Fibroblast of skin of abdomen (primary cell): ENCODE results near the gene TIMM10.
"Not testable (repeated sequence)": the region's sequence is repeated elsewhere in the genome, so short reads cannot be mapped to it uniquely, and the experiment has no call there.

ENCODE experiments used
- DNase-seq: peaks from one replicate; pipeline ENCODE4 v3.0.0-alpha.2; 2013

The TIMM10 gene

DNA sequence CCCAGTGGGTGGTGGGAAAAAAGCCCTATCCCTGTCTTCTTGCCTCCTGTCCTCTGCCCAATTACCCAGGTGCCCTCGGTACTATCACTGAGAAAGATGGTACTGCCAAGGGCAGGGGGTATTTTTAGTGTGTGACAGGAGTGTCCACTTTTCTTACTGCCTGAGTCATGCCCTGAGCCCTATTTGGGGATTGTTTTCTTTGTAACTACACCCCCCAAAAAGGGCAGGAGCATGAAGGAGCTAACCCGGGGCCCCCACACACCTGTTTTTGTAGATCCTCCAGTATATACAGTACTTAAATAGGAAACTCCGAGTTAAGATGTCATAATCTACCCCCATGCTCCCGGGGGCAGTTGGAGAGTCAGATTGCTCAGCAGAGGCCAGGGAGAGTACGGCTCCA, 10.6 kb upstream of the TIMM10 start:
- no peak for DNase-seq

DNA sequence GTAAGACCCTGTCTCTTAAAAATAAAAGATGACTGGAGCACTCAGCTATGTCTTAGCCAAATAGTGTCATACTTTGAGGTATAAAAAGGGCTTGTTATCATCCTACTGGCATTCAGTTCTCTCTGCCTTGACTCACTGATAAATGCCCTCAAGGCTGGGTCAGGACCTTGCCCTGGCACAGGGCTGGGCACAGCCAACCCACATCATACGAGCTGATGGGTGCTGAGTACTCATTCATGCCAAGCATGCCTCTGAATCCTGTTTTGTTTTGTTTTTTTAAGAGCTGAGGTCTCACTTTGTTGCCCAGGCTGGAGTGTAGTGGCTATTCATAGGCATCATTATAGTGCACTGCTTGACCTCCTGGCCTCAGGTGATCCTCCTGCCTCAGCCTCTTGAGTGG, 8.8 kb upstream of the TIMM10 start:
- no peak for DNase-seq

GRCh38 chr11:57536947-57537619, 6.5 kb upstream of the TIMM10 start, which contains the start of gene SMTNL1:
Gene SMTNL1 (plus strand): TSS chr11:57537595. CDS start chr11:57542643, 5,048 bp downstream.
- no peak for DNase-seq

- DNase-seq: not testable (repeated sequence)
Observed at GRCh38 chr11:57534449-57534848, 3.9 kb upstream of the TIMM10 start.

- no peak for DNase-seq
Observed at GRCh38 chr11:57530215-57530595, 349 bp downstream of the TIMM10 start.

DNA sequence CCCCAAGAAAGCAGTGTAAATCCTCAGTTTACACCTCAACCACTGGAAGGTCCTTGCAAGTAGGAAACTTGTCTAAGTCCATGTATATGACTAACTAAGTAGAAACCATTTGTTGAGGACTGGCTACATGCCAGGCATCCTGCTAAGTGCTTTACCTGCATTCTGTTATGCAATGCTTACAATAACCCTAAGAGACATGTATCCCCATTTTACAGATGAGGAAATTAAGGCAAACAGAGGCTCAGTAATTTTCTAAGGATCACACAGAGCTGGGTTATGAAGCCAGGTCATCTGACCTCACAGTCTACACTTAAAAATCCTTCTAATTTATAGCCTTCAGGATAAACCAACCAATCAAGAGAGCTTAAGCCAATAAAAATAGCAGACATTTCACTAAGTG, 1.5 kb downstream of the TIMM10 start:
- DNase-seq: no peak

DNA sequence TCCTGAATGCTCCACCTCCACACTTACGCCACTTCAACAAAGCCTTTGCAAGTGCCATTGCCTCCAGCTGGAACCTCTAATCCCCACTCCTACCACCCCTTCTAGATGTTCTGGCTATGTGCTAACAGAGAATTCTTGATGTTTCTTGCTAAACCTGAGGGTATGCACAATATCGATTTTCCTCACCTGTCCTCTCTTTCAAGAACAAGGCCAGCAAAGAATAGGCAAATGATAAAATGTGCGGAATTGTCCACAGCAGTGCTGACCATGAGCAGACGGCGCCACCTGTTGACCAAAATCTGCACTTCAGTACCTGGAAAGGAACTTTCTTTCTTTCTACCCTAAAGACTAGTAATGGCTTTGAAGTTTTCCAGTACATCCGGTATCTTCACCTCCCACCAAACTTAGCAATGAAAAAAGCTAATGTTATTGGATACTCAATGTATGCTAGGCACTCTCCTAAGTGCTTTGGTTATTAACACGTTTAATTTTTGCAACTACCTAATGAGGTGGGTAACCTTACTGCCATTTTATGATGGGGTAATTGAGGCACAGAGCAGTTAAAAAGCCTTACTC, 3.4 kb downstream of the TIMM10 start:
- DNase-seq: peak; percentile 44

GRCh38 chr11:57523419-57523818, 7.1 kb downstream of the TIMM10 start:
- DNase-seq: no peak

GRCh38 chr11:57521116-57521515, 9.4 kb downstream of the TIMM10 start:
- no peak for DNase-seq

- no peak for DNase-seq
Observed at GRCh38 chr11:57516061-57516443, 14.5 kb downstream of the TIMM10 start.

DNA sequence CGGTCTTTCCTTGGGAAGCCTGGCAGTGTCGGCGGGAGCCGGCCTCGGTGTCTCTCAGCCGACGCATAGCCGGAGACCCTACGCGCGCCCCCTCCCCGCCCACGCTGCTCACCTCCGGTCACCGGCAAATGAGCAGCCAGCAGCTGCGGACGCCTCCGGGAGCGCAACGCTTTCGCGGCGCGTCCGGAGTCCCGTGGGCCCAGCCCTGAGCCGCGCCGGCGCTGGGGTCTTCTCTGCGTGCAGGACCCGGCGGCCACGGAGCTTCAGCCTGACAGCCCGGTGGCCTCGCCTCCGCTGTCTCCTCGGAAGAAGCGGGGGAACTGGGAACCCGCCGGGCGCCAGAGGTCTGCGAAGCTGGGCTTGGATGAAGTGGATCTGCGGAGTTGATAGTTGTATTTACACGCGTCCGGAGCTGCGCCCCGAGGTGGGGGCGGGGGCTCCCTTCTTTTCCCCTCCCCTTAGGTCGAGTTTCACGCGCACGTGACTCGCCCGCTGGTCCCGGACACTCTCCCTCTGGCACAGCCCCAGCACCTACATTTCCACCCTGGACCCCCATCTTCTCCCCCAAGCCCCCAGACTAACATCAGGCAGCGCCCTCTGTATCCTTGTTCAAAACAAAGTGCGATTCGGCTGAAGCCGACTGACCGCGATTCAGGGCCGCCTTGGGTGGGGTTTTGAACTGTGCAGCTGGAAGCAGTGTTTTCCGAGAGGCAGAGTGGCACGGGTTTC, 15.1 kb downstream of the TIMM10 start, which contains the start of gene SLC43A1:
Gene SLC43A1 (minus strand): TSS at position 371 of the 729 bp plus-strand sequence. CDS start 1,591 bp downstream, outside the sequence.
- peak; percentile 59 for DNase-seq

DNA sequence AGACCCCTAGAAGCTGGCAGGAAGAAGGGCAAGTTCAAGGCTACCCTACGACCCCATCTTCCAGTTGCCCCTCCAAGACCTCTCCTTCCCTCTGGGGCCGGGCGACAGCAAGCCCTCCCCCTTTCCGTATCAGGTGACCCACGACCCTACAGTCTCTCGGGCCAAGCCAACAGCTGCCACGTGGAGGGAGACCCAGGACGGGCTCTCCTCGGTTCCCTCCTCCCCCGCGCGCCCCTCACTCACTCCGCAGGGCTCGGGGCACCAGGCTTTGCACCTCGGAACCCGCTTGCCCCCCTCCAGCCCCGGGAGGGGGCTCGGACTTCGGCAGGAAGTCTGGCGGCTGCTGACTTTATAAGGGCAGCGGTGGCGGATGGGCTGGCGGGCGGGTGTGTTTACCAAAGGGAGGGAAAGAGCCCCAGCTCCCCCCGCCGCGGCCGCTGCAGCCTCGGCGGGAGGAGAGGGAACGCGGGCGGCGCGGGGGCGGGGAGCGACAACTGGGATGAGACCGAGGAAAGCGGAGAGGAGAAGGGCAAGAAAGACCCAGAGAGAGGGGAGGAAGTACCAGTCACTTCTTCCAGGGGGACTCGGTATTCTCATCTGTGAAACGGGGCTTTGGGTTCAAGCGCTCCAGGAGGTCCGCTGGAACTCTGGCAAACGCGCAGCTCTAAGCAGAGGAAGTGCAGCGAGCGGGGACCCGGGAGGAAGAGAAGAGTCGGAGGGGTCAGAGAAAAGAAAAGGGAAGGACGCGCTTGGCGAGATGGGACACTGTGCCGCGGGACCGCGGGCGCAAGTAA, 15.8 kb downstream of the TIMM10 start:
- DNase-seq: peak; percentile 23

GRCh38 chr11:57513911-57514537, 16.5 kb downstream of the TIMM10 start:
- no peak for DNase-seq

- no peak for DNase-seq
Observed at GRCh38 chr11:57513452-57513795, 17.1 kb downstream of the TIMM10 start.

- no peak for DNase-seq
Observed at GRCh38 chr11:57512646-57513451, 17.7 kb downstream of the TIMM10 start.

DNA sequence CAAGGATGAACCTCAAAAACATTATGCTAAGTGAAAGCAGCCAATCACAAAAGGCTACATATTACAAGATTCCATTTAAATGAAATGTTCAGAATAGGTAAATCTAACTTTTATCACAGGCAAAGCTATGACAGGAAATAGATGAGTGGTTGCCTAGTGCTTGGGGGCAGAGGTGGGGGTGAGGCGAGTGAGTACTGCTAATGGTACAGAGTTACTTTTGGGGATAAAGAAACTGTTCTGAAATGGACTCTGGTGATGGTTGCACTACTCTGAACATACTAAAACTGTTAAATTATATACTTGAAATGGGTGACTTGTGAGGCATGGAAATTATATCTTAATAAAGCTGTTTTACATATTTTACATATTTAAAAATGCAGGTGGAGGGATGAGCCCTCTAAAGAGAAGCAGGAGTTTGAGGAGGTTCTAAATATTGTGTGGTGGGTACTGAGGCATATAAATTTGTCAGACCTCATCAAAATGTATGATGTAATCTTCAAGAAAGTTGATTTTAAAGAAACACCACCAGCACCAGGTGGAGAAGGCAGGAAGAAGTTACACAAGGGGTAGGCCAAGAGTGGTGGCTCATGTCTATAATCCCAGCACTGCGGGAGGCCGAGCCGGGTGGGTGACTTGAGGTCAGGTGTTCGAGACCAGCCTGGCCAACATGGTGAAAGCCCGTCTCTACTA, 18.7 kb downstream of the TIMM10 start:
- DNase-seq: no peak

DNA sequence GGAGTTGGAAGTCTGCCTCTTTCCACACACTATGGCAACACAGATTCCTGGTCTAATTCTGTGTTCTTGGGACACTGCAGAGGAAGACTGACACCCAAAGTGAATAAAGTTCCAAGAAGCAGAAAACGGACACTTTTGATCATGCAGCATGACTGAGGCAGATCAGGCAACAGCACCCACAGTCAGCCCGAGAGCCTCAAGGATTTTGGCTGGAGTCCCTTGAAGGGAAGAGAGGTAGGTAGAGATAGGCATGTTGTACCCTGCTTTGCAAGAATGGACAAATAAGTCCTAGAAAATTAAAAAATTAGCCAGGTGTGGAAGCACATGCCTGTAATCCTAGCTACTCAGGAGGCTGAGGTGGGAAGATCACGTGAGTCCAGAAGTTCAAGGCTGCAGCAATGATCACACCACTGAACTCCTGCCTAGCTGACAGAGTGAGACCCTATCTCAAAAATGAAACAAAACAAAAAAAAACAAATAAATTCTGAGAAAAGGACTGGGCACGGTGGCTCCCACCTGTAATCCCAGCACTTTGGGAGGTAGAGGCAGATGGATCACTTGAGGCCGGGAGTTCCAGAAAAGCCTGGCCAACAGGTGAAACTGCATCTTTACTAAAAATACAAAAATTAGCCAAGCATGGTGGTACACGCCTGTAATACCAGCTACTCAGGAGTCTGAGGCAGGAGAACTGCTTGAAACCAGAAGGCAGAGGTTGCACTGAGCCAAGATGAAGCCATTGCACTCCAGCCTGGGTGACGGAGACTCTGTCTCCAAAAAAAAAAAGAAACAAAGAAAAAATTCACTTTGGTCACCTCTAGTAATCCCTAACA, 22.0 kb downstream of the TIMM10 start:
- no peak for DNase-seq

- DNase-seq: no peak
Observed at GRCh38 chr11:57506522-57506921, 24.0 kb downstream of the TIMM10 start.

- no peak for DNase-seq
Observed at GRCh38 chr11:57504511-57504910, 26.0 kb downstream of the TIMM10 start.

DNA sequence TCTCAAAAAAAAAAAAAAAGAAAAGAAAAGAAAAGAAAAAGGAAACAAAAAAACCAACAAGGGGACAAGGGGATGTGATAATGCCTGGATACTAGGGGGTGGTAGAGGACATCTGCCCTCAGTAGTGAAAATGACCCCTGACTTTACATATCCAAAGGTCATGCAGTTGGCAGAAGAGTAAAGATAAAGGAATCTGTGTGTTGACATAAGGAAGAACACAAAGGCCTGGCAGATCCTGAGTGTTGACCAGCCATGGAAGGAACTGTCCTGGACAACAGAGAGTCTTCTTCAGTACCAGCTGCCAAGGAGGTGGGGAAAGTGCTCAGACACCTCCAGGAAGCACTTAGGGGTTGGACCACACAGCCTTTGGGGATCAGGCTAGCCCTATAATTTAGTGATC, 27.7 kb downstream of the TIMM10 start:
- no peak for DNase-seq
